SK-N-SH (cell line): ENCODE results near the gene TLX3. TPM values are rescaled to one million over a fixed set of nuclear protein-coding genes. Genes with fewer than 3 reads are reported as not detected.

Experiments
- CTCF ChIA-PET: fragments of 300-600, 350-600 bp; formaldehyde crosslinking; extraction: SDS; loops from one replicate; lab custom pipeline; 2021; lab: Yijun Ruan, JAX
- POLR2A ChIA-PET: fragments of 350-600 bp; sonication (Branson Sonifier 250); formaldehyde crosslinking; extraction: SDS; loops from one replicate; lab custom pipeline; 2020; ENCODE audit warnings: antibody characterized with exemption, inconsistent platforms; lab: Yijun Ruan, JAX
- DNase-seq: peaks from one replicate; pipeline ENCODE4 v3.0.0; 2012
- H2AFZ ChIP-seq: fragments of 200-600 bp; sonication (generic); 2 replicates; pipeline ENCODE4 v1.8.1; 2016; ENCODE audit warnings: antibody characterized with exemption, mild to moderate bottlenecking, low read depth
- H3F3A ChIP-seq: fragments of 200-600 bp; sonication (generic); replicated peaks from 2 replicates; pipeline ENCODE3; 2016; ENCODE audit warnings: antibody characterized with exemption, mild to moderate bottlenecking; ENCODE audit not compliant: insufficient read depth
- H3K27ac ChIP-seq, 2 experiments: fragments of 200-500 bp in 1 of 2; fragments of 200-600 bp in 1 of 2; sonication (Bioruptor generic) in 1 of 2; sonication (generic), shearing (Covaris generic) in 1 of 2; 2 replicates each; pipeline versions ENCODE4 v1.5.1 to v1.6.1; 2014 to 2016; ENCODE audit warnings: low read depth in 2 of 2, inconsistent platforms in 1 of 2, low read length in 1 of 2, mild to moderate bottlenecking in 1 of 2, mixed read lengths in 1 of 2
- H3K27me3 ChIP-seq: fragments of 200-600 bp; sonication (generic), shearing (Covaris generic); 2 replicates; pipeline ENCODE4 v1.6.1; 2016; ENCODE audit warnings: mixed run types; ENCODE audit not compliant: insufficient read depth
- H3K36me3 ChIP-seq, 2 experiments: fragments of 200-500 bp in 1 of 2; fragments of 200-600 bp in 1 of 2; sonication (Bioruptor generic) in 1 of 2; sonication (generic) in 1 of 2; replicated peaks in 1 of 2; 2 replicates each; pipeline versions ENCODE3 to v1.5.1; 2014 to 2016; ENCODE audit warnings: low read length in 1 of 2, mild to moderate bottlenecking in 1 of 2; ENCODE audit not compliant: insufficient read depth in 2 of 2, control insufficient read depth in 1 of 2
- H3K4me1 ChIP-seq, 2 experiments: fragments of 200-500 bp in 1 of 2; fragments of 200-600 bp in 1 of 2; sonication (Bioruptor generic) in 1 of 2; sonication (generic), shearing (Covaris generic) in 1 of 2; 2 replicates each; pipeline versions ENCODE4 v1.5.1 to v1.6.1; 2014 to 2016; ENCODE audit warnings: low read depth in 1 of 2, low read length in 1 of 2, mixed run types in 1 of 2; ENCODE audit not compliant: insufficient read depth in 2 of 2, control insufficient read depth in 1 of 2
- H3K4me2 ChIP-seq: fragments of 200-600 bp; sonication (generic), shearing (Covaris generic); 2 replicates; pipeline ENCODE4 v1.6.1; 2017; ENCODE audit warnings: mixed run types
- H3K4me3 ChIP-seq, 2 experiments: fragments of 200-500 bp in 1 of 2; fragments of 200-600 bp in 1 of 2; sonication (Bioruptor generic) in 1 of 2; sonication (generic), shearing (Covaris generic) in 1 of 2; 2 replicates each; pipeline versions ENCODE4 v1.5.1 to v1.8.1; 2014 to 2016; ENCODE audit warnings: low read depth in 2 of 2, inconsistent platforms in 1 of 2, low read length in 1 of 2, mild to moderate bottlenecking in 1 of 2, mixed read lengths in 1 of 2, moderate library complexity in 1 of 2
- H3K79me2 ChIP-seq: fragments of 200-600 bp; sonication (generic); 2 replicates; pipeline ENCODE4 v1.8.1; 2017; ENCODE audit warnings: mild to moderate bottlenecking; ENCODE audit not compliant: insufficient read depth
- H3K9ac ChIP-seq: fragments of 200-600 bp; sonication (generic); 2 replicates; pipeline ENCODE4 v1.6.1; 2017; ENCODE audit warnings: mixed run types
- H3K9me2 ChIP-seq: fragments of 200-600 bp; sonication (generic); 2 replicates; pipeline ENCODE4 v1.6.1; 2017; ENCODE audit warnings: mixed run types
- H3K9me3 ChIP-seq: fragments of 200-600 bp; sonication (generic); 2 replicates; pipeline ENCODE4 v1.6.1; 2017; ENCODE audit warnings: mixed run types, mild to moderate bottlenecking, moderate library complexity
- H4K20me1 ChIP-seq: fragments of 200-600 bp; sonication (generic); 2 replicates; pipeline ENCODE4 v1.6.1; 2017; ENCODE audit warnings: mild to moderate bottlenecking, mixed run types; ENCODE audit not compliant: insufficient read depth
- CHD2 ChIP-seq: fragments of 150-350 bp; IDR thresholded peaks from 2 replicates; pipeline ENCODE4 v1.6.1; 2018; ENCODE audit warnings: low read length; ENCODE audit not compliant: partially characterized antibody
- CTCF ChIP-seq: fragments of 200-600 bp; sonication (generic); IDR thresholded peaks from 2 replicates; pipeline ENCODE4 v1.6.1; 2017; ENCODE audit warnings: antibody characterized with exemption, mild to moderate bottlenecking, moderate library complexity
- EP300 ChIP-seq, 2 experiments: IDR thresholded peaks; 2 replicates each; pipeline versions ENCODE4 v1.4.0 to v1.6.1; 2012; ENCODE audit warnings: borderline replicate concordance in 1 of 2, low read depth in 1 of 2, low read length in 1 of 2
- FOXJ3 ChIP-seq: sonication (generic); formaldehyde crosslinking; IDR thresholded peaks from 2 replicates; pipeline ENCODE4 v1.5.1; 2020; ENCODE audit warnings: mild to moderate bottlenecking, missing genetic modification reagents
- FOXM1 ChIP-seq: IDR thresholded peaks from 2 replicates; pipeline ENCODE4 v1.4.0; 2012; ENCODE audit warnings: low read depth, mild to moderate bottlenecking
- GABPA ChIP-seq: IDR thresholded peaks from 2 replicates; pipeline ENCODE4 v1.4.0; 2012; ENCODE audit warnings: low read depth, mild to moderate bottlenecking
- GATA2 ChIP-seq: sonication (generic); formaldehyde crosslinking; IDR thresholded peaks from 2 replicates; pipeline ENCODE4 v1.5.0; 2020; ENCODE audit warnings: mild to moderate bottlenecking, missing genetic modification reagents
- IRF3 ChIP-seq: fragments of 150-350 bp; IDR thresholded peaks from 2 replicates; pipeline ENCODE4 v1.6.1; 2016; ENCODE audit warnings: mild to moderate bottlenecking, low read depth, low read length
- JUND ChIP-seq: IDR thresholded peaks from 2 replicates; pipeline ENCODE4 v1.4.0; 2012
- MAX ChIP-seq: IDR thresholded peaks from 2 replicates; pipeline ENCODE4 v1.4.0; 2012; ENCODE audit warnings: low read depth
- NRF1 ChIP-seq: IDR thresholded peaks from 2 replicates; pipeline ENCODE4 v1.6.1; 2012; ENCODE audit warnings: low read depth, mild to moderate bottlenecking, low read length
- PBX3 ChIP-seq: IDR thresholded peaks from 2 replicates; pipeline ENCODE4; 2012
- POLR2AphosphoS5 ChIP-seq: IDR thresholded peaks from 2 replicates; pipeline ENCODE4 v1.6.1; 2012; ENCODE audit warnings: low read depth, low read length
- RCOR1 ChIP-seq: fragments of 150-350 bp; IDR thresholded peaks from 2 replicates; pipeline ENCODE4 v1.6.1; 2017; ENCODE audit warnings: antibody characterized with exemption, low read length
- SMC3 ChIP-seq: IDR thresholded peaks from 2 replicates; pipeline ENCODE4 v1.6.1; 2012; ENCODE audit warnings: low read depth, low read length, improper control_type of control experiment
- TCF12 ChIP-seq: IDR thresholded peaks from 2 replicates; pipeline ENCODE4 v1.4.0; 2012
- USF1 ChIP-seq: IDR thresholded peaks from 2 replicates; pipeline ENCODE4 v1.4.0; 2012; ENCODE audit warnings: low read depth, borderline replicate concordance
- USF2 ChIP-seq: fragments of 150-350 bp; IDR thresholded peaks from 2 replicates; pipeline ENCODE4 v1.6.1; 2017; ENCODE audit warnings: antibody characterized with exemption, low read length, low read depth, borderline replicate concordance
- YY1 ChIP-seq: IDR thresholded peaks from 2 replicates; pipeline ENCODE4 v1.4.0; 2012; ENCODE audit warnings: low read depth, mild to moderate bottlenecking
- WGBS: methylation state at CpG from one replicate; pipeline ENCODE4 v1.1.6; 2017; ENCODE audit warnings: low lambda C conversion rate; 5-methylcytosine and 5-hydroxymethylcytosine counted together
- polyA plus RNA-seq, 3 experiments: library from polyadenylated mRNA; depleted of rRNA; stranded (reverse); fragments of >200 nt; gene quantifications; 2 replicates each; pipeline ENCODE4 v1.2.3, GENCODE V29; 2012

TLX3 gene
- polyA plus RNA-seq, 1 of the 3 experiments (the other 2 are of a cell fraction): 4.7 TPM

- DNase-seq: no peak
- 96% methylated on average over 3 of the region's 3 CpGs for WGBS
- ChIA-PET POLR2A (interaction anchor here (0.7 kb wide), 1 partner anchor 604 kb away, joined by 3 read pairs; no protein-coding TSS in a partner anchor), CTCF (interaction anchor here (1.0 to 2.5 kb wide), 7 partner anchors 9 to 70 kb away, joined by 3 to 39 read pairs (median 11); no protein-coding TSS in a partner anchor)
- Histone ChIP-seq H3K9me2 (no peaks in the 10 kb centered on the region), H4K20me1 (no peaks in the 10 kb centered on the region), H2AFZ (no peak overlapping the region), H3K9me3 (no peaks in the 10 kb centered on the region), H3K4me3 (no peak overlapping the region), H3K36me3 (no peaks in the 10 kb centered on the region), H3K4me1 (peaks cover 4 to 16% of the 10 kb centered on the region in 2 experiments; a peak in 3 of 4 replicates), H3K4me2 (no peak overlapping the region), H3K27ac (peak overlapping the region; percentile 45 to 62; a peak in 3 of 4 replicates), H3F3A (peaks cover 22% of the 10 kb centered on the region), H3K79me2 (no peaks in the 10 kb centered on the region), H3K9ac (no peak overlapping the region), H3K27me3 (no peaks in the 10 kb centered on the region)
- TF ChIP-seq EP300 (IDR thresholded peaks at IDR 0.05; ENCODE audit: borderline replicate concordance in 1 of 2, low read depth in 1 of 2, low read length in 1 of 2) (no peak), YY1 (no peak), NRF1 (no peak), RCOR1 (no peak), USF2 (no peak), GABPA (no peak), USF1 (no peak), JUND (no peak), MAX (no peak), SMC3 (no peak), PBX3 (no peak), FOXJ3 (CRISPR knock-in tag) (no peak), CHD2 (no peak), CTCF (no peak), TCF12 (no peak), FOXM1 (no peak), POLR2AphosphoS5 (no peak), IRF3 (no peak), GATA2 (CRISPR knock-in tag) (no peak)
Observed at GRCh38 chr5:171271798-171272197, 37.2 kb upstream of the TLX3 start.
